DOHH2 (cell line): ENCODE results near the gene KLHDC8A.

Source experiments
- H3F3A ChIP-seq: fragments of 200-600 bp; sonication (generic), shearing (Covaris generic); 2 replicates; pipeline ENCODE4 v1.6.0; 2016; ENCODE audit warnings: antibody characterized with exemption, mild to moderate bottlenecking; ENCODE audit not compliant: control insufficient read depth, insufficient read depth
- H3K27ac ChIP-seq: fragments of 200-600 bp; sonication (generic); 2 replicates; pipeline ENCODE4 v1.5.1; 2014; ENCODE audit warnings: low read depth, mild to moderate bottlenecking, low read length, moderate library complexity
- H3K27me3 ChIP-seq: fragments of 200-600 bp; sonication (generic); 2 replicates; pipeline ENCODE4 v1.6.1; 2014; ENCODE audit warnings: mild to moderate bottlenecking, low read length, mixed read lengths; ENCODE audit not compliant: control insufficient read depth
- H3K36me3 ChIP-seq: fragments of 200-600 bp; sonication (generic); 2 replicates; pipeline ENCODE4 v1.6.1; 2014; ENCODE audit warnings: mild to moderate bottlenecking, low read length, moderate library complexity, mixed read lengths; ENCODE audit not compliant: control insufficient read depth
- H3K4me1 ChIP-seq: fragments of 200-600 bp; sonication (generic); 2 replicates; pipeline ENCODE4 v1.6.1; 2014; ENCODE audit warnings: mild to moderate bottlenecking, low read length, mixed read lengths; ENCODE audit not compliant: control insufficient read depth
- H3K4me2 ChIP-seq: fragments of 200-600 bp; sonication (generic); 2 replicates; pipeline ENCODE4 v1.6.0; 2014; ENCODE audit warnings: mild to moderate bottlenecking, low read length, moderate library complexity
- H3K4me3 ChIP-seq: fragments of 200-600 bp; sonication (generic); 2 replicates; pipeline ENCODE4 v1.5.1; 2014; ENCODE audit warnings: mild to moderate bottlenecking, low read length, mixed read lengths
- H3K79me2 ChIP-seq: fragments of 200-600 bp; sonication (generic); 2 replicates; pipeline ENCODE4 v1.6.1; 2014; ENCODE audit warnings: mild to moderate bottlenecking, low read length, mixed read lengths; ENCODE audit not compliant: control insufficient read depth
- H3K9me2 ChIP-seq: fragments of 200-600 bp; sonication (generic); replicated peaks from 2 replicates; pipeline ENCODE4 v1.6.1; 2014; ENCODE audit warnings: mild to moderate bottlenecking, low read length, mixed read lengths; ENCODE audit not compliant: control insufficient read depth
- H3K9me3 ChIP-seq: fragments of 200-600 bp; sonication (generic); 2 replicates; pipeline ENCODE4 v1.6.1; 2014; ENCODE audit warnings: antibody characterized with exemption, low read length, mixed read lengths; ENCODE audit not compliant: control insufficient read depth, insufficient read depth
- H4K20me1 ChIP-seq: fragments of 200-600 bp; sonication (generic); 2 replicates; pipeline ENCODE4 v1.6.0; 2014; ENCODE audit warnings: low read depth, mild to moderate bottlenecking, antibody characterized with exemption, low read length, moderate library complexity; ENCODE audit not compliant: control insufficient read depth, insufficient read depth
- CTCF ChIP-seq: fragments of 200-600 bp; sonication (generic); IDR thresholded peaks from one replicate; pipeline ENCODE4 v1.5.1; 2014; ENCODE audit warnings: antibody characterized with exemption, mild to moderate bottlenecking, low read depth, low read length; ENCODE audit not compliant: poor library complexity, severe bottlenecking
- EZH2phosphoT487 ChIP-seq: fragments of 200-600 bp; sonication (generic); IDR thresholded peaks from 2 replicates; pipeline ENCODE4 v1.6.1; 2017; ENCODE audit warnings: borderline replicate concordance, mild to moderate bottlenecking, antibody characterized with exemption, low read length, moderate library complexity, mixed read lengths

KLHDC8A gene

DNA sequence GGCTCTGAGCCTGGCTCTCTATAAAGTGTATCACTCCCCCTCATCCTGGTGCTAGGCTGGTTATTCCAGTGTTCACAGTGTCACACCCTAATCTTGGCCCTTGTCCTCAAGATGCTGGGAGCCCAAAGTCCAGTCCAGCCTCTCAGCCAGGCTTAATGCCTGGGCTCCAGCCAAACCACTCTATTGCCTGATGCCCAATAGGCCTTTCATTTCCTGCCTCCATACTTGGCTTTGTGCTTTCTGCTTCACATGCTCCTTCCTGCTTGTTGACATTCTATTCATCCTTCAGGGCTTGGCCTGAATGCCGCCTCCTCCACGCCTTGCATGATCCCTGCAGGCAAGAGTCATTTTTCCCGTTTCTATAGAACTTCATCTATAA is 1.7 kb downstream of the KLHDC8A start:
- no peaks in the 10 kb centered on the region for H3K79me2 ChIP-seq
- H3K4me3 ChIP-seq: no peak overlapping the region
- no peak overlapping the region for H3K4me2 ChIP-seq
- H3K9me2 ChIP-seq: no peaks in the 10 kb centered on the region
- TF ChIP-seq EZH2phosphoT487 (no peak), CTCF (no peak)
- no peaks in the 10 kb centered on the region for H3K9me3 ChIP-seq
- peaks cover 15% of the 10 kb centered on the region for H3K27me3 ChIP-seq
- no peaks in the 10 kb centered on the region for H3K36me3 ChIP-seq
- H3F3A ChIP-seq: no peaks in the 10 kb centered on the region
- H3K4me1 ChIP-seq: no peaks in the 10 kb centered on the region
- H4K20me1 ChIP-seq: no peaks in the 10 kb centered on the region
- H3K27ac ChIP-seq: no peak overlapping the region

DNA sequence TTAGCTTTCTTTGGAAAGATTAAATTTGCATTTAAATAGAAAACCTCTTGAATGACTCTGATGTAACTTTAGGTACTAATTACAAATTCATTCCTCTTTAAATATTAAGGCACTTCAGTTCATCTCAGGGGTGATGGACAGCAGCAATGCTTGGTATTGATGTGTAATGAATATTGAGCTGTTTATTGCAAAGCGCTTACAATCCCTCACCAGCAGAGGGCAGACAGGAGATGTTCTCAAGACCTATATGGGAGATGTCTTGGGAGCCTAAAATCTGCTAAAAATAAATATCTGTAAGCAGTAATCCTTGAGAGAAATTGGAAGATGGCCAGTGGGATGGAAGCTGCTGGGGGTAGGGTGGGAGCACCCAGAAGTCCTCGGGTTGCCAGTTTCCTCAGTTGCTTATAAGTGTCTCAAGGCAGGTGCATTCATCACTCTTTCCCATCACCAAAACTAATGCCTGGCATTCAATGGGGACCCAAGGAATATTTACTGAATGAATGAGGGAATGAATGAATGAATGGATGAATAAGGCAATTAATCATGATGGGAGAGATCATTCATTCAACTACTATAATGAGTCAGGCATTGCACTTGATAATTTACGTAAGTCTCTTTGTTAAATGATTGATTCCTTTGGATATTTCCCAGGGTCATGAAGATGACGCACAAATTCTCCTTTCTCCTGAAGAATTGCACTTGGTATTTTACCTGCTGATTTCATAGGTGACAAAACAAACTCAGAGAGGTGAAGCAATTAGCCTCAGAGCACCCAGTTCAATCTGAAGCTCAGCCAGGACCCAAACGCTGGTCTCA is 2.3 kb downstream of the KLHDC8A start:
- Histone ChIP-seq H3K27me3 (peaks cover 13% of the 10 kb centered on the region), H3K4me1 (peaks cover 1% of the 10 kb centered on the region; the same call in 1 of the 2 replicates), H3K9me3 (no peaks in the 10 kb centered on the region), H3K4me3 (no peak overlapping the region), H3K79me2 (no peaks in the 10 kb centered on the region), H3K36me3 (no peaks in the 10 kb centered on the region), H3F3A (no peaks in the 10 kb centered on the region), H3K27ac (no peak overlapping the region), H3K9me2 (no peaks in the 10 kb centered on the region), H3K4me2 (no peak overlapping the region), H4K20me1 (no peaks in the 10 kb centered on the region)
- no peak for TF ChIP-seq EZH2phosphoT487
- peak; percentile 95 for TF ChIP-seq CTCF

- H3K4me2 ChIP-seq: no peak overlapping the region
- no peak overlapping the region for H3K4me3 ChIP-seq
- no peak overlapping the region for H3K27ac ChIP-seq
- H3K36me3 ChIP-seq: no peaks in the 10 kb centered on the region
- H4K20me1 ChIP-seq: no peaks in the 10 kb centered on the region
- H3F3A ChIP-seq: no peaks in the 10 kb centered on the region
- H3K79me2 ChIP-seq: no peaks in the 10 kb centered on the region
- no peaks in the 10 kb centered on the region for H3K9me3 ChIP-seq
- H3K27me3 ChIP-seq: peaks cover 12% of the 10 kb centered on the region
- no peaks in the 10 kb centered on the region for H3K9me2 ChIP-seq
- peaks cover 8% of the 10 kb centered on the region for H3K4me1 ChIP-seq
- TF ChIP-seq CTCF (no peak), EZH2phosphoT487 (no peak)
Measured at GRCh38 chr1:205353612-205354011, 3.1 kb downstream of the KLHDC8A start.
